ENCODE data around the gene FMO4.

DNA sequence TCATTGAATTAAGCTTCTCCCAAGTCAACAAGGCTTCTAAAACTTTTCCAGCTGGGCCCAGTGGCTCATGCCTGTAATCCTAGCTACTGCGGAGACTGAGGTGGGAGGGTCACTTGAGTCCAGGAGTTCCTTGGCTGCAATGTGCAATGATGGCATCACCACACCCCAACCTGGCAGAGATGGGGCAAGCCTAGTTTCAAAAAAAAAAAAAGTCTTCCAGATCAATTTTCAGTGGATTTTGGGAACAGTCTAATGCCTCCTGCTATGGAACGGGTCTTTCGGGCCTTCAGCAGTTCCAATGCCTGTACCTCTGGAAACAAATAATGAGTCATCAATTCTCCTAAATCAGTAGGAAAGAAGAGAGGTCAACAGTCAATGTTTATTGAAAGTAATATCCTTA lies 38.0 kb downstream of the FMO4 start:
- TF ChIP-seq, protein P1, sequence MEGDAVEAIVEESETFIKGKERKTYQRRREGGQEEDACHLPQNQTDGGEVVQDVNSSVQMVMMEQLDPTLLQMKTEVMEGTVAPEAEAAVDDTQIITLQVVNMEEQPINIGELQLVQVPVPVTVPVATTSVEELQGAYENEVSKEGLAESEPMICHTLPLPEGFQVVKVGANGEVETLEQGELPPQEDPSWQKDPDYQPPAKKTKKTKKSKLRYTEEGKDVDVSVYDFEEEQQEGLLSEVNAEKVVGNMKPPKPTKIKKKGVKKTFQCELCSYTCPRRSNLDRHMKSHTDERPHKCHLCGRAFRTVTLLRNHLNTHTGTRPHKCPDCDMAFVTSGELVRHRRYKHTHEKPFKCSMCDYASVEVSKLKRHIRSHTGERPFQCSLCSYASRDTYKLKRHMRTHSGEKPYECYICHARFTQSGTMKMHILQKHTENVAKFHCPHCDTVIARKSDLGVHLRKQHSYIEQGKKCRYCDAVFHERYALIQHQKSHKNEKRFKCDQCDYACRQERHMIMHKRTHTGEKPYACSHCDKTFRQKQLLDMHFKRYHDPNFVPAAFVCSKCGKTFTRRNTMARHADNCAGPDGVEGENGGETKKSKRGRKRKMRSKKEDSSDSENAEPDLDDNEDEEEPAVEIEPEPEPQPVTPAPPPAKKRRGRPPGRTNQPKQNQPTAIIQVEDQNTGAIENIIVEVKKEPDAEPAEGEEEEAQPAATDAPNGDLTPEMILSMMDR (IDR thresholded peaks at IDR 0.05; ENCODE audit: low read depth, low read length), result no peak
- no peak for TF ChIP-seq MYC (IDR thresholded peaks at IDR 0.05; ENCODE audit: low read depth, low read length)
